Peyer's patch (tissue), 4 donors: Measurements from ENCODE around the gene DTL.

Experiments used
- CTCF ChIP-seq, 6 experiments: fragments of 450-650 bp in 4 of 6; fragments of 200-600 bp in 2 of 6; sonication (generic) in 1 of 6; IDR thresholded peaks; one replicate each; pipeline ENCODE4 v1.5.1; 2017 to 2019; ENCODE audit warnings: antibody characterized with exemption in 6 of 6, mild to moderate bottlenecking in 3 of 6, moderate library complexity in 1 of 6
- POLR2A ChIP-seq, 2 donors: fragments of 450-650 bp; IDR thresholded peaks; one replicate each; pipeline ENCODE4 v1.5.1; 2017; ENCODE audit warnings: antibody characterized with exemption in 2 of 2, mild to moderate bottlenecking in 2 of 2, moderate library complexity in 2 of 2

- no peak for TF ChIP-seq CTCF (IDR thresholded peaks at IDR 0.05)
- no peak for TF ChIP-seq POLR2A (IDR thresholded peaks at IDR 0.05)
These were observed 66.2 kb downstream of the DTL start for GRCh38 chr1:212101735-212102134.
